Activated B cell treated with CpG ODN at 0.5 μM for 24 hours (primary cell): ENCODE measurements around the gene SLC66A2. TPM values are rescaled to one million over a fixed set of nuclear protein-coding genes. Genes with fewer than 3 reads are reported as not detected.

Source experiments
- ATAC-seq: fragments of 200-7000 bp; cut with Tn5 transposase; one replicate; pipeline ENCODE4 v1.10.0; 2021; ENCODE audit warnings: low read depth, mild to moderate bottlenecking, moderate library complexity
- CTCF ChIA-PET: fragments of 350-600 bp; sonication (Branson Sonifier 250); formaldehyde crosslinking; loops from one replicate; lab custom pipeline; 2021; ENCODE audit warnings: antibody characterized with exemption; lab: Charles Lee
- POLR2A ChIA-PET: fragments of 350-600 bp; sonication (Branson Sonifier 250); formaldehyde crosslinking; loops from one replicate; lab custom pipeline; 2021; ENCODE audit warnings: antibody characterized with exemption; lab: Charles Lee
- DNase-seq: peaks from one replicate; pipeline ENCODE4 v3.0.0; 2022
- H3K27ac Mint-ChIP-seq: one replicate; pipeline ENCODE4 v1.8.0; 2020; ENCODE audit warnings: mixed read lengths
- H3K27me3 Mint-ChIP-seq: one replicate; pipeline ENCODE4 v1.8.0; 2021; ENCODE audit warnings: mixed read lengths
- H3K36me3 Mint-ChIP-seq: one replicate; pipeline ENCODE4 v1.8.0; 2021; ENCODE audit warnings: low read depth, mixed read lengths
- H3K4me1 Mint-ChIP-seq: one replicate; pipeline ENCODE4 v1.8.0; 2021; ENCODE audit warnings: mixed read lengths
- H3K4me3 Mint-ChIP-seq: one replicate; pipeline ENCODE4 v1.8.0; 2020; ENCODE audit warnings: mild to moderate bottlenecking, mixed read lengths
- H3K9me3 Mint-ChIP-seq: one replicate; pipeline ENCODE4 v1.8.0; 2020; ENCODE audit warnings: mixed read lengths
- intact Hi-C: fragments of 100-400 bp; cut with micrococcal nuclease; formaldehyde crosslinking; loops from one replicate; pipeline ENCODE4 v1.15.1; 2024
- total RNA-seq: library from RNA; stranded (reverse); gene quantifications from 2 replicates; pipeline ENCODE4 v1.2.3, GENCODE V29; 2022
- TF ChIP-seq, protein P1 (sequence below): fragments of 200-600 bp; IDR thresholded peaks from one replicate; pipeline ENCODE4 v1.8.0; 2022; ENCODE audit warnings: antibody characterized with exemption, mild to moderate bottlenecking

SLC66A2 gene
- total RNA-seq, 1 donor from 2014 or later, result 36.4 TPM

GRCh38 chr18:79988451-79989194, 37.2 kb upstream of the SLC66A2 start, which contains the start of gene TXNL4A:
TSS of gene TXNL4A (minus strand) at chr18:79988563. CDS start at chr18:79988392, 171 bp downstream.
- Mint-ChIP-seq H3K9me3 (no peaks in the 10 kb centered on the region), H3K27ac (peak within 1 kb of the TSS; percentile 92)
- POLR2A ChIA-PET, result interaction anchor here (0.7 to 5.1 kb wide), 9 partner anchors 11 to 169 kb away, joined by 3 to 48 read pairs (median 3); partner anchors contain the start of genes ADNP2, HSBP1L1, RBFA and SLC66A2

DNA sequence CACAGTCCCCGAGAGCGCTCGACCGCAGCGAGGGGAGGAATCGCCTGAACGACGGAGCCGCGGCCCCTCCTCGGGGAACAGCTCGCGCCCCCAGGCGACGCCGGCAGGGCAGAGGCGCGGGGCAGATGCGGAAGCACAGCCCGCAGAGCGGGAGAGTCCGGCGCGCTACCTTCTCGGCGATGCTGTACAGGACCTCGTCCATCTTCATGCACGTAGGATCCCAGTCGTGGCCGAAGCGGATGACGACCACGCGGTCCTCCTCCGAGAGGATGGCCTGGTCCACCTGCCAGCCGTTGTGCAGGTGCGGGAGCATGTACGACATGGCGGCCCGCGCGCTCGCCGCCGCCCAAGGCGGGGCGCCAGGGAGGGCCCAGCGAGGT, 36.6 kb upstream of the SLC66A2 start:
- intact Hi-C loops, result loop anchor here (1.0 to 5.0 kb wide), 10 partner anchors 23 to 611 kb away; partner anchors contain the start of genes ADNP2, CTDP1 and SLC66A2
- H3K9me3 Mint-ChIP-seq, result no peaks in the 10 kb centered on the region
- peaks cover 38% of the 10 kb centered on the region for H3K4me1 Mint-ChIP-seq
- TF ChIP-seq, protein P1, sequence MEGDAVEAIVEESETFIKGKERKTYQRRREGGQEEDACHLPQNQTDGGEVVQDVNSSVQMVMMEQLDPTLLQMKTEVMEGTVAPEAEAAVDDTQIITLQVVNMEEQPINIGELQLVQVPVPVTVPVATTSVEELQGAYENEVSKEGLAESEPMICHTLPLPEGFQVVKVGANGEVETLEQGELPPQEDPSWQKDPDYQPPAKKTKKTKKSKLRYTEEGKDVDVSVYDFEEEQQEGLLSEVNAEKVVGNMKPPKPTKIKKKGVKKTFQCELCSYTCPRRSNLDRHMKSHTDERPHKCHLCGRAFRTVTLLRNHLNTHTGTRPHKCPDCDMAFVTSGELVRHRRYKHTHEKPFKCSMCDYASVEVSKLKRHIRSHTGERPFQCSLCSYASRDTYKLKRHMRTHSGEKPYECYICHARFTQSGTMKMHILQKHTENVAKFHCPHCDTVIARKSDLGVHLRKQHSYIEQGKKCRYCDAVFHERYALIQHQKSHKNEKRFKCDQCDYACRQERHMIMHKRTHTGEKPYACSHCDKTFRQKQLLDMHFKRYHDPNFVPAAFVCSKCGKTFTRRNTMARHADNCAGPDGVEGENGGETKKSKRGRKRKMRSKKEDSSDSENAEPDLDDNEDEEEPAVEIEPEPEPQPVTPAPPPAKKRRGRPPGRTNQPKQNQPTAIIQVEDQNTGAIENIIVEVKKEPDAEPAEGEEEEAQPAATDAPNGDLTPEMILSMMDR, result no peak
- ChIA-PET POLR2A (interaction anchor here (0.6 to 5.1 kb wide), 12 partner anchors 11 to 308 kb away, joined by 3 to 48 read pairs (median 4); partner anchors contain the start of genes ADNP2, HSBP1L1, RBFA and SLC66A2), CTCF (no interaction called here)
- DNase-seq (peak; percentile 75), ATAC-seq (peak; percentile 78)
- H3K27ac Mint-ChIP-seq, result peak overlapping the region; percentile 77
- peaks cover 32% of the 10 kb centered on the region for H3K36me3 Mint-ChIP-seq
- H3K27me3 Mint-ChIP-seq, result no peaks in the 10 kb centered on the region
- peak overlapping the region; percentile 91 for H3K4me3 Mint-ChIP-seq

More at GRCh38 chr18:79988451-79989194, 37.2 kb upstream of the SLC66A2 start, which contains the start of gene TXNL4A:
- DNase-seq (peak; percentile 87), ATAC-seq (peak; percentile 92)
- Mint-ChIP-seq H3K36me3 (peaks cover 29% of the 10 kb centered on the region), H3K4me3 (peak within 1 kb of the TSS; percentile 91), H3K27me3 (no peaks in the 10 kb centered on the region), H3K4me1 (peaks cover 34% of the 10 kb centered on the region)
- intact Hi-C loops, result loop anchor here (1.0 to 5.0 kb wide), 10 partner anchors 23 to 611 kb away; partner anchors contain the start of genes ADNP2, CTDP1 and SLC66A2
- CTCF ChIA-PET, result no interaction called here
- TF ChIP-seq, protein P1, result no peak

DNA sequence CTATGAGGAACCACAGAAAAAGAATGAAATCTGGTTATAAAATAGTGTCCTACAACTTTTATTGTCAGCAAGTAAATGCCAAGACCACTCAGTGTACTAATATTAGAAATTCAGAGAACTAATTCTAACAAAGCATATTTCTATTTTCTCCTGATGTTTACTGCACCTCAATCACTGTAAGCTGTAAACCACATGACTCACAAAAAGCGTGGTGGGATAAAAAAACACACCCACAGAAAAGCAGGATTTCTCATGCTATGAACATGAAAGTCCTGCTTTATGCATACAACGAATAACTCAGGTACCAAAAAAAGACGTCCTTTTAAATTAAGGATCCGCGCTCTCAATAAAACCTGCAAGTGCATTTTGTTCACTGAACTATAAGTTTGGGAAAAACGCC, 36.1 kb upstream of the SLC66A2 start:
- H3K9me3 Mint-ChIP-seq, result no peaks in the 10 kb centered on the region
- ATAC-seq, result no peak
- DNase-seq, result no peak
- peaks cover 40% of the 10 kb centered on the region for H3K4me1 Mint-ChIP-seq
- ChIA-PET POLR2A (interaction anchor here (0.6 to 5.1 kb wide), 12 partner anchors 10 to 307 kb away, joined by 3 to 48 read pairs (median 4); partner anchors contain the start of genes ADNP2, HSBP1L1, RBFA and SLC66A2), CTCF (no interaction called here)
- peak overlapping the region; percentile 91 for H3K4me3 Mint-ChIP-seq
- H3K27me3 Mint-ChIP-seq, result no peaks in the 10 kb centered on the region
- TF ChIP-seq, protein P1, result no peak
- intact Hi-C loops, result loop anchor here (5.0 kb wide), 1 partner anchor 610 kb away; no protein-coding TSS in a partner anchor
- H3K27ac Mint-ChIP-seq, result peak overlapping the region; percentile 77
- peaks cover 34% of the 10 kb centered on the region for H3K36me3 Mint-ChIP-seq

GRCh38 chr18:79986726-79987125, 35.3 kb upstream of the SLC66A2 start:
- no peaks in the 10 kb centered on the region for H3K27me3 Mint-ChIP-seq
- intact Hi-C loops, result loop anchor here (5.0 kb wide), 1 partner anchor 609 kb away; no protein-coding TSS in a partner anchor
- peaks cover 39% of the 10 kb centered on the region for H3K36me3 Mint-ChIP-seq
- no peak for ATAC-seq
- H3K4me3 Mint-ChIP-seq, result peak overlapping the region; percentile 91
- peak overlapping the region; percentile 77 for H3K27ac Mint-ChIP-seq
- DNase-seq, result no peak
- TF ChIP-seq, protein P1, result no peak
- ChIA-PET POLR2A (interaction anchor here (1.3 to 5.1 kb wide), 3 partner anchors 36 to 306 kb away, joined by 4 to 48 read pairs (median 20); partner anchors contain the start of genes RBFA and SLC66A2), CTCF (no interaction called here)
- no peaks in the 10 kb centered on the region for H3K9me3 Mint-ChIP-seq
- H3K4me1 Mint-ChIP-seq, result peaks cover 45% of the 10 kb centered on the region
